ENCODE data around the gene KAT6B. TPM values are rescaled to one million over a fixed set of nuclear protein-coding genes. Genes with fewer than 3 reads are reported as not detected.

The KAT6B gene
- total RNA-seq, 1 donor from 2014 or later, result 21.7 TPM

GRCh38 chr10:74921744-74922143 lies 95.3 kb downstream of the KAT6B start:
- peaks cover 34% of the 10 kb centered on the region for H3K79me2 ChIP-seq (ENCODE audit: insufficient read depth, low read length)
- peak; percentile 23 for DNase-seq (ENCODE audit: low read depth)

GRCh38 chr10:74922921-74923320 lies 96.5 kb downstream of the KAT6B start:
- Mint-ChIP-seq H3K27ac (ENCODE audit: unreplicated experiment) (peak overlapping the region; percentile 26), H3K36me3 (ENCODE audit: low read depth, unreplicated experiment) (no peaks in the 10 kb centered on the region), H3K4me3 (ENCODE audit: unreplicated experiment) (no peak overlapping the region), H3K4me1 (ENCODE audit: low read depth, unreplicated experiment) (peaks cover 39% of the 10 kb centered on the region), H3K9me3 (ENCODE audit: unreplicated experiment) (no peaks in the 10 kb centered on the region), H3K27me3 (ENCODE audit: low read depth, unreplicated experiment) (no peaks in the 10 kb centered on the region)
- Histone ChIP-seq H4K20me1 (ENCODE audit: insufficient read depth, low read length) (peaks cover 41% of the 10 kb centered on the region), H2AFZ (ENCODE audit: low read depth, low read length) (no peak overlapping the region), H3K36me3 (ENCODE audit: insufficient read depth, low read length) (no peaks in the 10 kb centered on the region), H3K4me2 (ENCODE audit: low read length) (peak overlapping the region; percentile 72), H3K27ac (ENCODE audit: low read depth, low read length) (no peak overlapping the region), H3K79me2 (ENCODE audit: insufficient read depth, low read length) (peaks cover 35% of the 10 kb centered on the region), H3K4me3 (ENCODE audit: insufficient read depth, low read depth, low read length) (no peak overlapping the region), H3K4me1 (ENCODE audit: insufficient read depth, low read length) (peaks cover 42% of the 10 kb centered on the region), H3K27me3 (ENCODE audit: insufficient read depth, low read length) (no peaks in the 10 kb centered on the region), H3K9me3 (ENCODE audit: insufficient read depth, low read depth, low read length) (no peaks in the 10 kb centered on the region), H3K9ac (ENCODE audit: low read length) (no peak overlapping the region)
- TF ChIP-seq EZH2 (IDR thresholded peaks at IDR 0.05; ENCODE audit: insufficient read depth, low read length), result no peak
- no peak for TF ChIP-seq CTCF (IDR thresholded peaks at IDR 0.05; ENCODE audit: insufficient read depth, low read depth, low read length)
- DNase-seq (ENCODE audit: low read depth), result peak; percentile 46
- FAIRE-seq, result no peak

More at GRCh38 chr10:74921744-74922143, 95.3 kb downstream of the KAT6B start:
- no peaks in the 10 kb centered on the region for H3K27me3 Mint-ChIP-seq (ENCODE audit: low read depth, unreplicated experiment)
- H3K9ac ChIP-seq (ENCODE audit: low read length), result no peak overlapping the region
- no peaks in the 10 kb centered on the region for H3K36me3 Mint-ChIP-seq (ENCODE audit: low read depth, unreplicated experiment)
- no peaks in the 10 kb centered on the region for H3K9me3 ChIP-seq (ENCODE audit: insufficient read depth, low read depth, low read length)
- peaks cover 31% of the 10 kb centered on the region for H4K20me1 ChIP-seq (ENCODE audit: insufficient read depth, low read length)
- H3K4me3 Mint-ChIP-seq (ENCODE audit: unreplicated experiment), result no peak overlapping the region
- H2AFZ ChIP-seq (ENCODE audit: low read depth, low read length), result no peak overlapping the region
- H3K4me3 ChIP-seq (ENCODE audit: insufficient read depth, low read depth, low read length), result no peak overlapping the region
- H3K27me3 ChIP-seq (ENCODE audit: insufficient read depth, low read length), result no peaks in the 10 kb centered on the region
- TF ChIP-seq EZH2 (IDR thresholded peaks at IDR 0.05; ENCODE audit: insufficient read depth, low read length) (no peak), CTCF (IDR thresholded peaks at IDR 0.05; ENCODE audit: insufficient read depth, low read depth, low read length) (no peak)
- H3K36me3 ChIP-seq (ENCODE audit: insufficient read depth, low read length), result no peaks in the 10 kb centered on the region
- peaks cover 42% of the 10 kb centered on the region for H3K4me1 ChIP-seq (ENCODE audit: insufficient read depth, low read length)
- H3K9me3 Mint-ChIP-seq (ENCODE audit: unreplicated experiment), result no peaks in the 10 kb centered on the region
- no peak overlapping the region for H3K27ac ChIP-seq (ENCODE audit: low read depth, low read length)
- H3K27ac Mint-ChIP-seq (ENCODE audit: unreplicated experiment), result no peak overlapping the region
- H3K4me1 Mint-ChIP-seq (ENCODE audit: low read depth, unreplicated experiment), result peaks cover 33% of the 10 kb centered on the region
- no peak for FAIRE-seq
- H3K4me2 ChIP-seq (ENCODE audit: low read length), result peak overlapping the region; percentile 26

- Mint-ChIP-seq H3K36me3 (ENCODE audit: low read depth, unreplicated experiment) (no peaks in the 10 kb centered on the region), H3K27ac (ENCODE audit: unreplicated experiment) (peak overlapping the region; percentile 26), H3K4me3 (ENCODE audit: unreplicated experiment) (no peak overlapping the region), H3K9me3 (ENCODE audit: unreplicated experiment) (no peaks in the 10 kb centered on the region), H3K4me1 (ENCODE audit: low read depth, unreplicated experiment) (peaks cover 45% of the 10 kb centered on the region), H3K27me3 (ENCODE audit: low read depth, unreplicated experiment) (no peaks in the 10 kb centered on the region)
- Histone ChIP-seq H3K27me3 (ENCODE audit: insufficient read depth, low read length) (no peaks in the 10 kb centered on the region), H3K27ac (ENCODE audit: low read depth, low read length) (peak overlapping the region; percentile 24), H3K79me2 (ENCODE audit: insufficient read depth, low read length) (peaks cover 35% of the 10 kb centered on the region), H3K9ac (ENCODE audit: low read length) (no peak overlapping the region), H3K4me1 (ENCODE audit: insufficient read depth, low read length) (peaks cover 48% of the 10 kb centered on the region), H3K4me3 (ENCODE audit: insufficient read depth, low read depth, low read length) (no peak overlapping the region), H3K9me3 (ENCODE audit: insufficient read depth, low read depth, low read length) (no peaks in the 10 kb centered on the region), H3K36me3 (ENCODE audit: insufficient read depth, low read length) (no peaks in the 10 kb centered on the region), H2AFZ (ENCODE audit: low read depth, low read length) (no peak overlapping the region), H4K20me1 (ENCODE audit: insufficient read depth, low read length) (peaks cover 41% of the 10 kb centered on the region), H3K4me2 (ENCODE audit: low read length) (peak overlapping the region; percentile 72)
- FAIRE-seq (no peak), DNase-seq (ENCODE audit: low read depth) (no peak)
- TF ChIP-seq CTCF (IDR thresholded peaks at IDR 0.05; ENCODE audit: insufficient read depth, low read depth, low read length) (no peak), EZH2 (IDR thresholded peaks at IDR 0.05; ENCODE audit: insufficient read depth, low read length) (no peak)
Measured at GRCh38 chr10:74923556-74923955, 97.2 kb downstream of the KAT6B start.

Measured in astrocyte (in vitro differentiated cells and primary cell).